GM15510 (cell line): ENCODE results near the gene TRMT61A.

Experiments used
- POLR2A ChIP-seq: IDR thresholded peaks from 3 replicates; pipeline ENCODE4 v1.6.1; 2011; ENCODE audit warnings: borderline replicate concordance; ENCODE audit not compliant: insufficient read length; ENCODE audit errors: extremely low read depth

TRMT61A gene

GRCh38 chr14:103527408-103528145 lies 1.4 kb upstream of the TRMT61A start:
- no peak for TF ChIP-seq POLR2A

DNA sequence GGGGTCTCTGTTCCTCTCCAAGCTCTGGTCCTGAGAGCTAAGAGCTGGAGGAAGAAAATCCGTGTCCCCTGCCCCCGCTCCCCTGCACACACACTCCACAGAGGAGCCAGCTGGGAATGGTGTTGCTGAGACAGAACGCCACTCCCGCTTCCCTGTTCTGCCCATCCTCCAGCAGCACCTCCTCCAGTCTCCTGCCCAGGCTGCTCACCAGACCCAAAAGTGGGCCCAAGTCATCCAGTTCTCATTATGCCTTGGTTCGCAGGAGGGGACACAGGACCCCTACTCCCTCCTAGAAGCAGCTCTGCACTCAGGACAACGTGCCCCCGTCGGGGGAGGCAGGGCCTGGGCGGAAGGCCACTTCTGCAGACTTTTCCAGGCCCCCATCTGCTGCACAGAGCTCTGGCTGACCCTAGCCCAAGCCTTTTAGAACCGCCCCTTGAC lies 830 bp upstream of the TRMT61A start:
- TF ChIP-seq POLR2A: no peak

- TF ChIP-seq POLR2A: no peak
Measured at GRCh38 chr14:103529383-103530365, 678 bp downstream of the TRMT61A start.

DNA sequence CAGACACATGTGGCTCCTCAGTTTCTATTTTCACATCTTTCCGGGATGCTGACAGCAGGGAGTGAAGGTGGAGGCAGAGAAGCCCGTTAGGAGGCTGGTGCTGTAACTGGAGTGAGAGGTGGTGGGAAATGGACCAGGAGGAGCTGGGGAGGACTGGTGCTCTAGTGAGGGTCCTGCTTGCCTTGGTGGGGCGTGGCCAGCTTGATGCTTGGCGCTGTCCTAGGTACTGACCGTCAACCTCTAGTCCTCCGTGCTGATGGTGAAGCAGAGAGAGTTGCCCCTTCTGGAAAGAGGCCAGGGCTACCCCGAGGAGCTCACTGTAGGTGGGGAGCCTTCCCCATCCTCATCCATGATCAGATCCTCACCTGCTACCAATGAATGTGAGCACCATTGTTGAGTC lies 1.4 kb downstream of the TRMT61A start:
- no peak for TF ChIP-seq POLR2A

DNA sequence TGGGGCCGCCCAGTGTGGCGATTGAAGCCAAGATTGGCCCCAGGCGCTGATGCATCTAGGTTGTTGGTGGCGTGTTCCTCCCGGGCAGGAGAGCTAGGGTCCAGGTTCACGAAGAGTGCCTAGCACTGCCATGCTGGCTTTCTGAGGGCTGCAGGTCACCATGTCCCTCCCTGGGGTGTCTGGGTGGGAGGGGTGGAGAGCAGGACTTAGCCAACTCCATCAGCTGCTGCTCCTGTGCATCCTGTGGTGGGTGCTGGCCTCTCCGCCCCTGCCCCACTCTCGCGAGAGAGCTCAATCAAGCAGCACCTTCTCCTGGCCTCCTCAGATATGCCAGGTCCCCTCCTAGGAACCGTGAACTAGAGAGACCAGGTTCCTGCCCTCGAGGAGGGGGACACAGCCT lies 1.8 kb downstream of the TRMT61A start:
- no peak for TF ChIP-seq POLR2A

DNA sequence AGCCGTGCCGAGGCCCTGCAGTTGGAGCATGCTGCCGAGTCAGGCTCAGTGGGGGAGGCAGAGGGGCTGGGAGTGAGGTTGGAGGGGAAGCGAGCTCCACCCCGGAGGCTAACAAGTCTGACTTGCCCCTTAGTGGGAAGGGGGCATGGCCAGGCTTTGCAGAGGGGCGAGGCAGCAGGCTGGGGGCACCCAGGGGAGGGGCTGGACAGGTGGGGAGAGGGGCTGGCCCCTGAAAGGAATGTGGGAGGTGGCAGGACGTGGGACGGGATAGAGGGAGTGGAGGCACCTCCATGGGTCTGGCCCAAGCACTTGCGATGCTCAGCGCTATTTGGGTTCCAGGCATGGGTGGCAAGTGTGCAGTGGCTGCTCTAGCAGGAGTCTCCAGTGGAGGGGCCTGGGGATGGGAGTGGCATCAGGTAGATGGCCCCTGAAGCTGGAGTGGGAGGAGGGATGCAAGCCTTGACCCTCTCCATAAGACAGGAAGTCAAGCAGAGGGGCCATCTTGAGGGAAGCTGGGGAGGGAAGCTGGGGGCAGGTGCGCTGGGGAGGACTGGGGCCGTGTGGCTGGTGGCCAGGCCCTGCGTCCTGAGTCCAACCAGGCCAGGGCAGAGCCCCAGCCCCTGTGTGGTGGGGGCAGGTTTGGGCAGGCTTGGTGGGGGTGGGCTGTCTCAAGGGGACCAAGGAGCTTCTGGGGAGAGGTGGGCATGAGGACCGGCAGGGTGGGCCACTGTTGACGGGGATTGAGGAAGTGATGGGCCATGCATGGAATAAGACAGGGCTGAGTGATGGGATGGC lies 2.6 kb downstream of the TRMT61A start:
- no peak for TF ChIP-seq POLR2A

DNA sequence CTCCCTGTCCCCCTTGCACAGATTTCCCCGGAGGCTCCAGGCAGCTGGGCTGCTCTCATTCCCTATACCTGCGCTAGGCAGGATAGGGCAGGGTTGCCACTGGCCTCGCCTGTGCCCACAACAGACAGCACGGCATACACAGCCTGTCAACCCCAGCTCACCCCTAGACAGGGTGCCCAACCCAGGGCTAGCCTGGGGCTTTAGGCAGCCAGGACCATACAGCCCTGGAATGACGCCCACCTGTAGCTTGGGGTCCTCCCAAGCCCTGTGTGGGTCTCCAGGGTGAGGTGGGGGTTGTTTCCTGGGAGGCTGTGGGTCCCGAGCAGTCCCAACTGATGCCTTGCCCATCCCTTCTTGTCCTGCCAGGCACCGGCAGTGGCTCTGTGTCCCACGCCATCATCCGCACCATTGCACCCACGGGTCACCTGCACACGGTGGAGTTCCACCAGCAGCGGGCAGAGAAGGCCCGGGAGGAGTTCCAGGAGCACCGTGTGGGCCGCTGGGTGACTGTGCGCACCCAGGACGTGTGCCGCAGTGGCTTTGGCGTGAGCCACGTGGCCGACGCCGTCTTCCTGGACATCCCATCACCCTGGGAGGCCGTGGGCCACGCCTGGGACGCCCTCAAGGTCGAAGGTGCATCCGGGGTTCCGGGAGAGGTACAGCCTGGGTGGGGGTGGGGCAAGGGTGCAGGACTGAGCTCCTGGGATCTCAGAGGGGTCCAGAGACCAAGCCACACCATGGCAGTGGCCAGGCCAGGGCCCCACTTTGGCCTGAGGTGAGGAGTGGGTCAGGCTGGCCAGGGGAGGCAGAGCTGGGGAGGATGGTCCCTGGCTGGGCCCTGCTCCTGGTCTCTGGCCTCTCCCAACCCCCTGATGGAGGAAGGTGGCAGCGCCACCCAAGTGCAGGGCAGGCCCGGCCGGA lies 3.5 kb downstream of the TRMT61A start:
- no peak for TF ChIP-seq POLR2A

- TF ChIP-seq POLR2A: no peak
Measured at GRCh38 chr14:103533137-103533998, 4.4 kb downstream of the TRMT61A start.

- TF ChIP-seq POLR2A: no peak
Measured at GRCh38 chr14:103533999-103534575, 5.1 kb downstream of the TRMT61A start.

GRCh38 chr14:103534576-103535061 lies 5.6 kb downstream of the TRMT61A start:
- no peak for TF ChIP-seq POLR2A

- TF ChIP-seq POLR2A: no peak
Measured at GRCh38 chr14:103535081-103535890, 6.3 kb downstream of the TRMT61A start.
